Measurements from ENCODE around the gene MALL. TPM values are rescaled to one million over a fixed set of nuclear protein-coding genes. Genes with fewer than 3 reads are reported as not detected.
"Not testable (repeated sequence)": the region's sequence is repeated elsewhere in the genome, so short reads cannot be mapped to it uniquely, and the experiment has no call there.

Gene MALL
- total RNA-seq, 6 donors from 2014 or later, result 40.9 to 203 (median 120) TPM

- 67% methylated on average over 1 of the region's 4 CpGs; no CpG with 5 or more reads in 1 of the 2 donors for WGBS, 2 donors
- H3K27me3 ChIP-seq, H3K9me3 ChIP-seq, H3K36me3 ChIP-seq, H3K4me3 ChIP-seq, H3K27ac ChIP-seq, H3K4me1 ChIP-seq: not testable (repeated sequence)
- DNase-seq (peak in 1 of 2 donors; percentile 16), ATAC-seq (ENCODE audit: low FRiP score in 2 of 2) (peak in 1 of 2 donors; percentile 80)
Observed at GRCh38 chr2:110075896-110076295, 39.7 kb downstream of the MALL start.

- not testable (repeated sequence) for H3K4me3 ChIP-seq
- WGBS, 2 donors, result 93 to 98% methylated on average over 4 to 5 of the region's 7 CpGs
- ATAC-seq (ENCODE audit: low FRiP score in 2 of 2), result peak in 1 of 2 donors; percentile 16
Observed at GRCh38 chr2:110069869-110070268, 45.8 kb downstream of the MALL start.

GRCh38 chr2:110068153-110068552 is 47.5 kb downstream of the MALL start:
- DNase-seq; H3K4me1 ChIP-seq; H3K36me3 ChIP-seq; H3K4me3 ChIP-seq; H3K27ac ChIP-seq; H3K9me3 ChIP-seq; ATAC-seq (ENCODE audit: low FRiP score in 2 of 2); H3K27me3 ChIP-seq: not testable (repeated sequence)
- 79 to 81% methylated on average over 3 of the region's 3 CpGs for WGBS, 2 donors

More at GRCh38 chr2:110069869-110070268, 45.8 kb downstream of the MALL start:
- H3K27me3 ChIP-seq, H3K36me3 ChIP-seq, H3K27ac ChIP-seq, H3K4me1 ChIP-seq, H3K9me3 ChIP-seq: not testable (repeated sequence)
- peak; percentile 10 to 16 for DNase-seq

- not testable (repeated sequence) for DNase-seq; ATAC-seq (ENCODE audit: low FRiP score in 2 of 2)
- no CpG with 5 or more reads among the region's 3 CpGs for WGBS, 2 donors
Observed at GRCh38 chr2:110062332-110062731, 53.3 kb downstream of the MALL start.

GRCh38 chr2:110060550-110060949 is 55.1 kb downstream of the MALL start:
- H3K27me3 ChIP-seq; H3K4me3 ChIP-seq; H3K36me3 ChIP-seq; ATAC-seq (ENCODE audit: low FRiP score in 2 of 2); DNase-seq; H3K27ac ChIP-seq; H3K4me1 ChIP-seq; H3K9me3 ChIP-seq: not testable (repeated sequence)
- WGBS, 2 donors, result no CpG with 5 or more reads among the region's 2 CpGs

More at GRCh38 chr2:110062332-110062731, 53.3 kb downstream of the MALL start:
- not testable (repeated sequence) for H3K4me3 ChIP-seq, H3K4me1 ChIP-seq, H3K27me3 ChIP-seq, H3K27ac ChIP-seq, H3K36me3 ChIP-seq, H3K9me3 ChIP-seq

- not testable (repeated sequence) for H3K27ac ChIP-seq; H3K4me1 ChIP-seq; DNase-seq; H3K36me3 ChIP-seq; H3K4me3 ChIP-seq; ATAC-seq (ENCODE audit: low FRiP score in 2 of 2); H3K9me3 ChIP-seq; H3K27me3 ChIP-seq
- no CpG with 5 or more reads among the region's 1 CpG for WGBS, 2 donors
Observed at GRCh38 chr2:110059694-110060358, 55.8 kb downstream of the MALL start.

DNA sequence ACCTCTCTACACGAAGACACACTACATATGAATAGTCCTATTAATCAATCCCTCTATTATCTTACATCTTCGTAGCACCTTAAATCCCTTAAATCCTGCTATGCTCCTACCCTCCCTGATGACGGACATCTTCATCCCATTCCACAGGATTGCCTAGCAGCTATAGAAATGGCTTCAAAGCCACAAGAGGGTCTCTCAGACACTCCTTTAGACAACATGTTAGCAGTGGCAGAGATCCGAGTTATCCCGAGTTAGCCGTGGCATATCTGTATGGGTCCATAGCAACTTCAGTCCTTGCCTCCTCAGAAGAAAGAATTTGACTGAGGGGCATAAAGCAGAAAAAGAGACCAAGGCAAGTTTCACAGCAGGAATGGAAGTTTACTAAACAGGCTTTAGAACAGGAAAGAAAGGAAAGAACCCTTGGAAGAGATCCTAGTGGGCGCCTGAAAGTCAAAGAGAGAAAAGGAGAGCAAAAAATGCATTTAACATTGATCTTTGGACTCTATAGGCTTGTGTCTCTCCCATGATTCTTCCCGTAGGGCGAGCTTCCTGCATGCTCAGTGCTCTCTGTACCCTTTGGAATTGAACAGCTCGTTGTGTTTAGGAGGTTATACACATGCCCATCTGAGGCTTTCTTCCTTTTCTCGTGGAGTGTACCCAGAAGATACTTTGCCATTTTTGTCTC is 56.5 kb downstream of the MALL start:
- not testable (repeated sequence) for H3K9me3 ChIP-seq; H3K36me3 ChIP-seq; ATAC-seq (ENCODE audit: low FRiP score in 2 of 2); H3K4me3 ChIP-seq; H3K27me3 ChIP-seq; H3K4me1 ChIP-seq; DNase-seq; H3K27ac ChIP-seq
- WGBS, 2 donors, result no CpG with 5 or more reads among the region's 11 CpGs

DNA sequence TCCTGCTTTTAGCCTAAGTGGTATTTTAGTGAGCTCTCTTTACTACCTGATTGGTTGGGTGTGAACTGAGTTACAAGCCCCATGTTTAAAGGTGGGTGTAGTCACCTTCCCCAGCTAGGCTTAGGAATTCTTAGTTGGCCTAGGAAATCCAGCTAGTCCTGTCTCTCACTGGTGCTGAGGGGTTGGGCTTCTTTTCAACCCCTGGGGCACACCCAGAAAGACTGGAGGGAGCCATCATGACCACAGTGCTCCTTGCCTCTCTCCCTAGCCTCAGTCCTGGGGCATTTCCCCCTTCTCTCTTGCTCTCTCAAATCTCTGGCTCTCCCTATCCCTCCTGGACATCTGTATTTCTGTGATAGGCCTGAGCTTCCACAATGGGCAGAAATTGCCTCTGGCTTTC is 57.6 kb downstream of the MALL start:
- DNase-seq; H3K4me3 ChIP-seq; H3K4me1 ChIP-seq; H3K27me3 ChIP-seq; H3K27ac ChIP-seq; H3K9me3 ChIP-seq; ATAC-seq (ENCODE audit: low FRiP score in 2 of 2); H3K36me3 ChIP-seq: not testable (repeated sequence)

GRCh38 chr2:110055819-110056408 is 59.7 kb downstream of the MALL start:
- not testable (repeated sequence) for H3K27me3 ChIP-seq; H3K27ac ChIP-seq; ATAC-seq (ENCODE audit: low FRiP score in 2 of 2); H3K4me3 ChIP-seq; H3K4me1 ChIP-seq; H3K36me3 ChIP-seq; DNase-seq; H3K9me3 ChIP-seq
- no CpG with 5 or more reads among the region's 8 CpGs for WGBS, 2 donors

GRCh38 chr2:110054521-110055407 is 60.9 kb downstream of the MALL start:
- not testable (repeated sequence) for H3K27ac ChIP-seq, H3K36me3 ChIP-seq, H3K9me3 ChIP-seq, H3K27me3 ChIP-seq, H3K4me1 ChIP-seq, H3K4me3 ChIP-seq
- ATAC-seq (ENCODE audit: low FRiP score in 2 of 2) (peak; percentile 77 to 89), DNase-seq (peak in 1 of 2 donors; percentile 20)
- 37 to 54% methylated on average over 2 to 3 of the region's 11 CpGs for WGBS, 2 donors

DNA sequence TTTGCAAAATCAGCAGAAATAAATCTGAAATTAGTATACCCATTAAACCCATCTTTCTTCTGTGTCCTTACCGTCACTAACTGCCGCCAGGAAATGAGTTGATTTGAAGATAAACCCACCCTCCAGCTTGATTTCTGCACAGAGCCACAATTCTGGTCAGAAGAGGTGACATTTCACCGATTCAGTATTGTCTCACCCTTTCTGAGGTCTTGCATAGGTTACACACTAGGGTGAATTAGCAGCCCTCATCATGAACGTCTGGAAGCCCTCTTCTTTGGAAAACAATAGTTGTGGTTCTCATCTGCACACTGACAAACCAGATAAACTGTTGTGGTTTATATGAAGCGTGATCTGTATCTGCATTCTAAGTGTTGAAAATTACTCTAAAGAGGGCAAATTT is 61.9 kb downstream of the MALL start:
- not testable (repeated sequence) for H3K4me1 ChIP-seq; H3K27ac ChIP-seq; H3K4me3 ChIP-seq; DNase-seq; H3K36me3 ChIP-seq; H3K27me3 ChIP-seq; ATAC-seq (ENCODE audit: low FRiP score in 2 of 2); H3K9me3 ChIP-seq
- WGBS, 2 donors, result no CpG with 5 or more reads among the region's 5 CpGs

- H3K27ac ChIP-seq; H3K9me3 ChIP-seq; H3K27me3 ChIP-seq; H3K4me3 ChIP-seq; H3K36me3 ChIP-seq; DNase-seq; ATAC-seq (ENCODE audit: low FRiP score in 2 of 2); H3K4me1 ChIP-seq: not testable (repeated sequence)
- no CpG with 5 or more reads among the region's 4 CpGs for WGBS, 2 donors
Observed at GRCh38 chr2:110052166-110052565, 63.5 kb downstream of the MALL start.

Measured in upper lobe of left lung (tissue), 6 donors.